Stimulated activated CD4-positive, alpha-beta T cell treated with anti-CD3 and anti-CD28 coated beads, Interleukin-12 subunit alpha, Interleukin-12 subunit beta, amount 100 ng/mL, for 4 hours (primary cell): ENCODE data around the gene NASP.
"Not testable (repeated sequence)": the region's sequence is repeated elsewhere in the genome, so short reads cannot be mapped to it uniquely, and the experiment has no call there.

Source experiments
- DNase-seq: peaks from one replicate; pipeline ENCODE4 v3.0.0-alpha.2; 2020

The NASP gene

DNA sequence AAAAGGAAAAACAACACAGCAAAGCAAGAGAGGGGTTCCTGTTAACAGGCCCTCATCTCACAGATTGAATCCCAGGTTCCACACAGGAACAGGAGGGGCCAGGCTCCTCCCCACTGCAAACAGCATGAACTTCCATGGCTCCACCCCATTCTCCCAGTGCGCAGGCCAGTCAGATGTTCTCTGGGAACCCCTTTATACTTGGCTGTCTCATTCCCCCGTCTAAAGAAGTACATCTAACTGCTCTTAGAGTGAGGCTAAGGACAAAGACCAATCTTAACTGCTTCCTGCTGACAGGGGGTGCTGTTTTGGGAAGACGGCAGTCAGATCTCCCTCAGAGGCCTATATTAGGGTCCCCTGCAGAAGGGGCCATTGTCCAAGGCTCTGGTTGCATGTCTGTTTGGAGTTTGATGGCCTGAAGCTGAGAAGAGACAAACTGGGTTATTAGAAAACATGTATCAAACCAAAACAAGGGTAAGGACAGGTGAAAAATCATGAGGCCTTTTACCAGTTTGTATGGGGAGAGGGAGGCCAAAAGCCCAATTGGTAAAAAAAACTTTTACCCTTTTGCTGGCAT is 10.5 kb upstream of the NASP start:
- no peak for DNase-seq

DNA sequence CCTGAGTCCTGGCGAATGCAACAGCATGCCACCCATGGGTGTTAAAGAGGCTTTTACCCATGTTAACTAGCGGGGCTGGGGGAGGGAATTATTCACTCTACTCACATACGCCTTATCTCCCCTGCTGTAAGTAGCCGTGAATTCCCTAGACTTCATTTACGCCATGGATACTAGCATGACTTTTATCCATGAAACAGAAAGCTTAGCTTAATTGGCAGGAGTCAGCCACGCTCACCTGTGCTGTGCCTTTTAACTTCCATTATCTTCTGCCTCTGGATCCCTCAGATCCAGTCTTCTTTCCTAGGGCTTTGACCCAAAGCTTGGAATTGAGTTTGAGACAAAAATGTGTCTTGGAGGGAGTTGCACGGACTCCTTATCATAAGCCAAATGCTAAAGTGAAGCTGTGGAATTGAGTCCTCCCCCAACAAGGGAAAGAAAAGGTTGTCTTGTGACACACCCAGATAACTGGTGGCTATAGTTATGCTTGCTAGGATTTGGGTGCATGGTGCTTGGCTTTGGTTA is 9.7 kb upstream of the NASP start:
- no peak for DNase-seq

DNA sequence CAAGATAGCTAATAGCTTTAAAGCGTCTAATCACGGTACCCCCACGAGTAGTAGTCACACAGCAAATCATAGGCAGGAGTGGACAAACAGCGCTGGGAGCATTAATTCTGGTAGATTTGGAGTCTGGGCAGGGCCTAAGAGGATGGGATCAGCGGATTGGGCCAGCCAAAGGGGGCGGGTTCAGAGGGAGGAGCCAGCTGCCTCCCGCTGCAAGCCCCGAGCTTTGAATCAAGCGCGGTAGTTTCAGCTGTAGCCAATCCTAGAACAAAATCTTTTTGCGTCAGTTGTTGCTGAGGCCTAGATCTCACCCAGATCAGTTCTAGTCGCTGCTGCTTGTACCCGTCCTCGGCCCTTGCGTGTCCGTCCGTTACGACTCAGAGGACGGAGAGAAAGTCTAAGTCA is 576 bp upstream of the NASP start:
- peak; percentile 88 for DNase-seq

DNA sequence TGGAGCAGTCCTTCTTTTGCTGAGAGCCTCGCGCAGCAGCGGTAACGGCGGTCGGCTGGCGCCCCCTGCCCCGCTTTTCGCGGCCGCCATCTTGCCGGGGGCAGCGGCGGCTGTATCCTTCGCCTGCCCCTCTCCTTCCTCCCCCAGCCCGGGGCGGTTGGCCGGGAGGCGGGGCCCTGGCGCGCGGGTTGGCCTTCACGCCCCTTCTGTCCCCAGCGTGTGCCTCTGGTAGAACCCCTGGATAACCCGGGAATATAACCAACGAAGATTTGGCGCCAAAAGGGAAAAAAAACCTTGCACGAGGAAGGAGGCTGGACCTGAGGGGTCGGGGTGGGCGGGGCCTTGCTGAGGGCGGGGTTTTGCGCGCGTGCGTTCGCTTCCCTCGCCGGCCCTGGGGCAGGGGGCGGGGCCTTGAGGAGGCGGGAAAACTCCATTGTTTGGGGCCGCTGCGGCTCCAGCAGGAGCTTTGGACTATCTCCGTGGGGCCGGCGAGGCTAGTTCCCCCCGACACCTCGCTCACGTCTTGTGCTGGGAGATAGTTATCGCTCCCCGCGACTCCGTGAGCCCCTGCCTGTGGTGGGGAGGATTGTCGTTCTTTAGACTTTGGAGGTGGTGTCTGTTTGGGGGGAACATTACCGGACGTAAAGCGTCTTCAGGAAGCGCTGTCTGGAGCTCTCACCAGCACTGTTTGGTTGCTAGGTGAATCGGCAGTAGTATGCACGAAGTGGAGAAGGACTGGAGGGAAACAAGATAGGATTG is 689 bp downstream of the NASP start:
- peak; percentile 83 for DNase-seq

DNA sequence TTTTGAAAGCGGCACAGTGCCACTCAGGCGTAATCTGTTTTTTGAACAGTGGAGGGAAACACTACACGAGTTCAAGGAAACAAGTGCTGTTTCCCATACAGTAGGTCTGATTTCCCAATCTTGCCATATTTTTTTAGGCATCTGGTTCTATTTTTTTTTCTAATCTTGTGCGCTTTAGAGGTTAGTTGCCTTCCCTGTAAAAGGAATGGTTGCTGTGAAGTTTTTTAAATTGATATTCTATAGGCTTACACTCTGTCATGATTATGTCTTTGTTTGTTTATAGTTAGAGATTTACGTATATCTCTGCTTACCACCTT is 1.2 kb downstream of the NASP start:
- DNase-seq, result no peak

DNA sequence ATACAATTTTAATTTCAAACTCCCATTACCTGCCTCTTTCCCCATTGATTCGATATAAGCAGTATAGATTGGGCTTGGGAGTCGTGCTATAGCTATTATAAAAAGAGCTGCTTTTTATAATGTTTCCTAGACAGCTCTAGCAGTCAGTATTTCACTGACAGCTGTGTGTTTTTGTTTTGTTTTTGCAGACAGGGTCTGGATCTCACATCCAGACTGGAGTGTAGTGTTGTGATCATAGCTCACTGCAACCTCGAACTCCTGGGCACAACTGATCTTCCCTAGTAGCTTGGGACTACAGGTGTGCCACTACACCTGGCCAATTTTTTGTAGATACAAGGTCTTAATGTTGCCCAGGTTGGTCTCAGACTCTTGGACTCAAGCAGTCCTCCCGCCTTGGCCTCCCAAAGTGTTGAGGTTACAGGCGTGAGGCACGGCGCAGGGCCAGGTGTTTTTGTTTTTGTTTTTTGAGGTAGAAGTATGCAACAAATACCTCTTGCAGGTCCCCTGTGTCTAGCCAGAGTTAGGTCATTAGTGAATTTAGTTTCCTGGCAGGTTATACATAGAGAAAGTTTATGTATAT is 1.7 kb downstream of the NASP start:
- DNase-seq, result no peak

DNA sequence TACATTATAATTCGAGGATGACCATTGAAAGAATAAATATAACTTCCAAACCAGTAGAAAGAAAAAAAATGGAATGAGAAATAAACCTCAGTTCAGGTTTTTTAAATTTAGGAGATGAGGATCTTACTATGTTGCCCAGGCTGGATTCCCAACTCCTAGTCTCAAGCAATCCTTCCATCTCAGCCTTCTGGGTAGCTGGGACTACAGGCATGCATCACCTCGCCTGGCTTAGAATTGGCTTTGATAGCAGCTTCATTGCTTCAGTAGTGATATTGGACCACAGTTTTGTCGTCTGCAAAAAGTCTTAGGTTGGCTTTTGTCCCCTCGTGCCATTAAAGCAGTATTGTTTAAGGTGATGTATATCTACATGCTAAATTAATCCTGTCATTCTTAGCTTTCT is 2.9 kb downstream of the NASP start:
- no peak for DNase-seq

DNA sequence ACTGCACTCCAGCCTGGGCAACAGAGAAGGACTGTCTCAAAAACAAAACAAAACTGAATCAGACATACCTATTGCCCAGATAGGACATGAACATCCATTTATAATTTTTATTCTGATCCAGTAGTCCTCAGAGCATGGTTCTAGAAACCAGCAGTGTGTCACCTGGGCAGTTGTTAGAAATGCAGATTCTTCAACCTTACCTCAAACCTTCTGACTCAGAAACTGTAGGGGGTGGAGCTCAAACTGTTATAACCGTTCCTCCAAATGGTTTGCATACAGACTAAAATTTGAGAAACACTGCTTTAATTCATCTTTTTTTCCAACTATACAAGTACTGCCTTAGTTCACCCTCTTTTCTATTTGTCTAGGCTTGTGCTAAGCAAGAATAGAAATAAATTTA is 6.0 kb downstream of the NASP start:
- no peak for DNase-seq

DNA sequence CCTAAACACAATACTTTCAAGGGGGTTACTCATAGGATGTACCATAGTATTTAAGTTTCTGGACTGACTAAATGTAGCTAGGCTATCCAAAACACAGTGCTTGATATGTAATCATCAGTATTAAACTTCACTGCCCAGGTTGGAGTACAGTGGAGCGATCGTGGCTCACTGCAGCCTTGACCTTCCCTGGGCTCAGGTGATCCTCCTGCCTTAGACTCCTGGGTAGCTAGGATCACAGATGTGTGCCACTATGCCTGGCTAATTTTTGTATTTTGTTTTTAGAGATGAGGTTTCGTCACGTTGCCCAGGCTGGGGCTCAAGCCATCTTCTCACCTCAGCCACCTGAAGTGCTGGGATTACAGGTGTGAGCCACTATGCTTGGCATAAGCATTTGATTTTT is 10.6 kb downstream of the NASP start:
- no peak for DNase-seq

DNA sequence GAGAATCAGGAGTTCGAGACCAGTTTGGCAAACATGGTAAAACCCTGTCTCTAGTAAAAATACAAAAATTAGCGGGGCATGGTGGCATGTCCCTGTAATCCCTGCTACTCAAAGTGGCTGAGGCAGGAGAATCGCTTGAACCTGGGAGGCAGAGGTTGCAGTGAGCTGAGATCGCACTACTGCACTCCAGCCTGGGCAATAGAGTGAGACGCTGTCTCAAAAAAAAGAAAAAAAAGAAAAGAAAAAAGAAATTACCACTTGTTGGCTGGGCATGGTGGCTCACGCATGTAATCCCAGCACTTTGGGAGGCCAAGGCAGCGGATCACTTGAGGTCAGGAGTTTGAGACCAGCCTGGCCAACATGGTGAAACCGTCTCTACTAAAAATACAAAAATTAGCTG is 12.9 kb downstream of the NASP start:
- DNase-seq, result not testable (repeated sequence)

DNA sequence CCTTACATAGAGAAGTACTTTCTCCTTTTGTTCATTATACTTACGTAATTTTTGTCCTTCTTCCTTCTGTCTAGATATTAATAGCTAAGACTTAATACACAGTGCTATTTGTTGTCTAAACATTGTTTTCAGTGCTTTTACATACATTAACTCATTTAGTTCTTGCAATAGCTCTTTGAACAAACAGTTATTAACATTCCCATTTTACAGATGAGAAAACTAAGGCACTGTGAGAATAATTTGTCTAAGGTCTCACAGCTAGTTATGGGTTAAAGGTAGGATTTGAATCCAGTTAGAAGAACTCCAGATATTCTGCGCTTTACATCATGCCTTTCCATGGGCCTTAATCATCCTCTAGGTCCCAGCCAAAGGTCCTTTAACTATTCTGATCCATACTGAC is 20.4 kb downstream of the NASP start:
- no peak for DNase-seq

DNA sequence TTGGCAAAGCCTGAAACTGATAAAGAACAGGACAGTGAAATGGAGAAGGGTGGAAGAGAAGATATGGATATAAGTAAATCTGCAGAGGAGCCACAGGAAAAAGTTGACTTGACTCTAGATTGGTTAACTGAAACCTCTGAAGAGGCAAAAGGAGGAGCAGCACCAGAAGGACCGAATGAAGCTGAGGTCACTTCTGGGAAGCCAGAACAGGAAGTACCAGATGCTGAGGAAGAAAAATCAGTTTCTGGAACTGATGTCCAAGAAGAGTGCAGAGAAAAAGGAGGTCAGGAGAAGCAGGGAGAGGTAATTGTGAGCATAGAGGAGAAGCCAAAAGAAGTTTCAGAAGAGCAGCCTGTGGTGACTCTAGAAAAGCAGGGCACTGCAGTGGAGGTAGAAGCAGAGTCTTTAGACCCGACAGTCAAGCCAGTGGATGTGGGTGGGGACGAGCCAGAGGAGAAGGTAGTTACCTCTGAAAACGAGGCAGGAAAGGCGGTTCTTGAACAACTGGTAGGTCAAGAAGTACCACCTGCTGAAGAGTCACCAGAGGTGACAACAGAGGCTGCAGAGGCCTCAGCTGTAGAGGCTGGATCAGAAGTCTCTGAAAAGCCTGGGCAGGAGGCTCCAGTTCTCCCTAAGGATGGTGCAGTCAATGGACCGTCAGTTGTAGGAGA is 23.7 kb downstream of the NASP start:
- DNase-seq, result no peak

DNA sequence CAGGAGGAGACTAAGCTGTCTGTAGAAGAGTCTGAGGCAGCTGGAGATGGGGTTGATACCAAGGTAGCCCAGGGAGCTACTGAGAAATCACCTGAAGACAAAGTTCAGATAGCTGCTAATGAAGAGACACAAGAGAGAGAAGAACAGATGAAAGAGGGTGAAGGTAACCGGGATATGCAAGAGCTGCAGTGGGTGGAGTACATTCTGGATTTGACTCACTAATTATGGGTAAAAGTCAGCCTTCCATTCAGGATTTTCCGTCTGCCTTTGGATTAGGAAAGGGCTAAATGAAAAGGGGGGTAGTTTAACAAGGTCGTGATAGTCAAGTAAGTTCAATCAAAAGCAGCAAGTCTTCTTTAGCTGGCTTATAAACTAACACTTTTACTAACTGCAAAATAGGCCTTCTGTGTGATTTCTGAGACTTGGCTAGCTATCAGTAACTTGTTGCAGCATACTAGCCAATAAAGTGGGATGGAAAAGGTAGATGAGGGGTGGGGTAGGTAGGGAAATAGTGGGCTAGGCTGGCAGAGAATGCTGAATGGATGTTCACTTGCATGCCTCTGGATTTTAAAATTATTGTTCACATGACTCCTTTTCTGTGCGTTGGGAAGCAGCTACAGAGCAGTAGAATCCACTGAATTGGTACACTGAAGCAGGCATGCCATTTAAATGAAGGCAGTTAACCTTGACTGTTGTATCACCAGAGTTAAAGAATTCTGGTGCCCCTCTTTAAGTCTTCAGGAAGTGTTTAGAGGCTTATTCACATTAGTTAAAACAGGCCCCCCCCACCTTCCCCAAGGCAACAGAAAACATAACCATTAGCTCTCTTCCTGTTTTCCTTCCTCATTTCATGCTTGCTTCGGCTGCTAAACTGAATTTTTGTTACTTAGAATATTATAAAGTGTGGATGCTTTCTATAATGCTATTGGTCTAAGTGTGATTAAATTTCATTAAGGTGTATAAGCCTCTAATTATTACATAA is 24.6 kb downstream of the NASP start:
- DNase-seq, result no peak

DNA sequence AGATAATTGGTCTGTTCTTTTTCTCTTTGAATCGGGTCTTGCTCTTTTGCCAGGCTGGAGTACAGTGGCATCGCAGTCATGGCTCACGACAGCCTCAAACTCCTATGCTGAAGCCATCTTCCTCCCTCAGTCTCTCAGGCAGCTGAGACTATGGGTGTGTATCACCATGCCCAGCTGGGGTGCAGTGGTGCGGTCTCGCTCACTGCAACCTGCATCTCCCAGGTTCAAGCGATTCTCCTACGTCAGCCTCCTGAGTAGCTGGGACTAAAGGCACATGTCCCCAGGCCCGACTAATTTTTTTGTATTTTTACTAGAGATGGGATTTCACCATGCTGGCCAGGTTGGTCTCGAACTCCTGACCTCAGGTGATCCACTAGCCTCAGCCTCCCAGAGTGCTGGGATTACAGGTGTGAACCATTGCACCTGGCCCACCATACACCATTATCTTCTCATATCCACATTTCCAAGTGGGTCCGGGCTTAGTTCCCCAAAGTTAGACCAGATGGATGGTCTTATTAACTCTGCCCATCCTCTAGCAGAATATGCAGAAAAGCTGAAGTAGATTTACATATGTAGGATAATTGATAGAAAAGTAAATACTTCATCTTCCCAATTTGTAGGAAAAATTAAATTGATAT is 26.9 kb downstream of the NASP start:
- DNase-seq, result no peak

DNA sequence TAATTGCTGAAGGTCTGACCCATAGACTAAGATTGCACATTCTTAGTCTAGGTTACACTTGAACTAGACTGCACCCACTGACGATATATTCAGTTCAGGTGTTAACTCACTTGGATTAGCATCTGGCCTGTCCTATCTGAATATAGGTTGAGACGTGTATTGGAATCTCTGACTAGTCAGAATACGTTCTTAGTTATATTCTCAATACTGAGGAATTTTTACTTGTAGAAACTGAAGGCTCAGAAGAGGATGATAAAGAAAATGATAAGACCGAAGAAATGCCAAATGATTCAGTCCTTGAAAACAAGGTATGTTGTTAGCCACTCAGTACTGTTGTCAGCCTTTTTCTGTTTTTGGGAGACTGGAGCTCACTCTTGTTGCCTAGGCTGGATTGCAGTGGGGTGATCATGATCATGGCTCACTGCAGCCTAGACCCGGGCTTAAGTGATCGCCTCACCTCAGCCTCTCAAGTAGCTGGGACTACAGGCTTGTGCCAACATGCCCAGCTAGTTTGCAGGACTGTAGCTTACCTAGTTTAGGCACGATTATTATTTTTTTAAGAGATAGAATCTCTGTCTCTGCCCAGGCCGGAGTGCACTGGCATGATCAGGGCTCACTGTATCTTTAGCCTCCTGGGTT is 29.2 kb downstream of the NASP start:
- DNase-seq, result no peak

DNA sequence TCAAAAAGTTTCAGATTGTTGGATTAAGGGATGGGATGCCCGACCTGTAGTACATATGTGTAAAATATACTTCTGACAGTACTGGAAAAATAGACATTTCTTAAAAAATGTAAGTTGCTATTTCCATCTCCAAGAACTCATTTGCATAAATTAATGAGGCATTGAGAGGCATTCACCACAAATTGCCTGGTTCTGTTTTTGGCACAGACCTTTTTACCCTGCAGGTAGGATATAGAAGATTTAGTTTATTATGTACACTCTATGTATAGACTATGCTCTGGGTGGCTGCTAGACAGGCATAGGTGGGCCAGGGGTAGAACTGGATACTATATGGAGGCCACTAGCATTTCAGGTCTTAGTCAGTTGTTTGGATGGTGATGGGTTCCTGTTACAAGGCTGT is 32.0 kb downstream of the NASP start:
- DNase-seq, result no peak

DNA sequence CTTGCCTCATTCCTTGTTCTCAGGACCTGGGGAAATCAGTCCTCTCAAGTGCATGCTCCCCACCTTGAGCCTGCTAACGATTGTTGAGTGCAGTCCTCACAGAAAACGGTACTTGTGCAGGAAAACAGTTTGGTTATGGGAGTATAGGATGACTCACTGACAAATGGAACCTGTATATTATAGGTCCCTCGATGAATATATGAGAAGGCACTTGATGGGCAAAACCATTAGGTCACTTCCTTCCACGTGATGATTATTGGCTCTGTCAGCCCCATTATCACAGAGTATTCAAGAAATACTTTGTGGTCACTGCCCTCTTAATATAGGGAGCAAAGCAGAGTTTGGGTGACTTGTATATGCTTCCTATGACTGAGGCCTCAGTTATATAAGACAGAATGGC is 33.8 kb downstream of the NASP start:
- DNase-seq, result no peak

DNA sequence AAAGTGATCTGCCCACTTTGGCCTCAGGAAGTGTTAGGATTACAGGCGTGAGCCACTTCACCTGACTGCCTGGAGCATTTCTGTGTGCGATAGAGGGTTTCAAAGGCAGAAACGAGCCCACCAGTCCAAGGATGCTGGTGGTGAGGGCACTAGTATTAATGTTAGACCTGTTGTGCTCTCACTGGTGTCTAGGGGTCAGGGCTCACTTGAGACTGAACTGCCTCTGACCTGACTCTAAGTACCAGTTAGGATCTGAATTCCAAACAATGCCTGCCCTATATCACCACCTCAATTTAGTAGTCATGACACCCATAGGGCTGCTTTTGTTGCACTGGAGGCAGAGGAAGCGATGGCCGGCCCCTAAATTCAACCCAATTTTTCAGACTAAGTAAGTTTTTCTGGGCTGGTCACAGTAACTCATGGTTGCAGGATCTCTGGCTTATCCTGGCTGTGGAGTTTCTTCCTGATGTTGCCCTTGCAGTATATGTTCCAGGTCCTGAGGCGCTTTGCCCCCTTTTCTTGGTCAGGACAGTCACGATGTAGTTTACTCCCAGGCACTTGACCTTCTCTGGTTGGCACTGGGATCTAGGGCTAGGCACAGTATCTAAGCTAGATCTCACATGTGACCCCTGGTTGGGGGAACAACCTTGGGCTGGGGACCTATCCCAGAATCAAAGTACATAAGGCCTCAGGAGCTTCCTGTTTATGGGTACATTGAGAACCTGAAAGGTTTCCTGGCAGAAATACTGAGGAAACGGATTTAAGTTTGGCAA is 35.5 kb downstream of the NASP start:
- no peak for DNase-seq

DNA sequence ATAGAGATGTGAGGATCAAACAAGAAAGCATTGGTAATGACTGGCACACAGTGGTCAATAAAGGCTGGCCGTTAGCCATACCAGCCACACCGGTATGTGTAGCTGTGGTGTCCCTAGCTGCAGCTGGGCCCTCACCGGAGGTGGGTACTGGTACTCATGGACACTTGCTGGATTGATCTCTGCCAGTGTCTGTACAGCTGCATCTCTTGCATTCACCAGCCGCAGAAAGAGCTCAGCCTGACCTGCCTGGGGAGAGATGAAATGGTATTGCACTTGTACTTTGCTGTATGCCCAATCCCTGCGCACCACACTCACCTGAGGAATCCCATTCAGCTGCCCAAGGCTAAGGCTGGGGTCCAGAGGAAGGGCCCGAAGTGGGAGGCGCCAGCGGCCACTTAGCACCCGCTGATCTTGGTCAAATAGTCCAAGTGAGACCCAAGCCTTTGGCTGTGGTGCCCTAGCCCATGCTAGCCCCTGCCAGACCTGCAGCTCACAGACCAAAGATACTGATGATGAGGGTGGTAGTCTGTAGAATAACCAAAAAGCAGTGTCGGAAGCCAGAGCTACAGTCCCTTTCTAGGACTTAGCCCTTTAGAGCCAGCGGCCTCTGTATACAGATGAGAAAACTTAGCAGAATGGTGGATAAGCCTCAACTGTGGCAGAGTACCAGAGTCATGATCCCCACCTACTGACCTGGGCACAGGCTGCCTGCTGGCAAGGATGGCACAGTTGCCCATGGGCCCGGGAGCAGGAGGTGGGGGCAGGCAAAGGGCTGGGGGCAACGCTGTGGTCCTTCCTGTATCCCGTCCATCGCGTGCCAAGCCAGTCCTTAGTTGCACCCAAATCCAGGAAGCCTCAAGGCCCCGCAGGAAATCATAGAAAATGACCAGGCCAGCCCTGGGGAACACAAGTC is 37.0 kb downstream of the NASP start:
- DNase-seq, result no peak

DNA sequence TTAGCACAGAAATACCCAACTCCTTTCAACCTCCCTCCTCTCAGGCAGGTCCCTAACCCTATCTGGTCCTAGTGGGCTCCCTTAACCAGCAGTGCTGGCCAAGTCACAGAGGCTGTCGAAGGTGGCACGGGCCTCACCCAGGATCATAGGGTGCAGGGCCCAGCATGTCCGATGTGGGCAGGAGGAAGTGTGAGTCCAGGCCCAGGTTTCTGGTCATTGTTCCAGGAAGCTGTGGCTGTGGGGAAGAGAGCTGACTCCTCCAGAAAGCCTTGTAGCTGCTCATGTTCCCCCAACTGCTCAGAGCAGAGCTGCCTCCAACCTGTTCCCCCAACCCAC is 37.6 kb downstream of the NASP start:
- no peak for DNase-seq
